PFSK-1 (cell line): ENCODE measurements around the gene TLCD3B.

Source experiments
- FOXP2 ChIP-seq: optimal IDR thresholded peaks from 2 replicates; pipeline ENCODE3; 2011; ENCODE audit warnings: borderline replicate concordance, control low read depth, inconsistent platforms; ENCODE audit not compliant: insufficient read depth; ENCODE audit errors: extremely low read length, extremely low read depth
- POLR2AphosphoS5 ChIP-seq: IDR thresholded peaks from 2 replicates; pipeline ENCODE4 v1.6.1; 2012; ENCODE audit warnings: low read depth, mild to moderate bottlenecking, control low read depth, low read length, moderate library complexity
- SIN3A ChIP-seq: IDR thresholded peaks from 2 replicates; pipeline ENCODE4 v1.6.1; 2012; ENCODE audit warnings: mild to moderate bottlenecking, low read length, moderate library complexity, borderline replicate concordance; ENCODE audit not compliant: insufficient read depth
- TAF1 ChIP-seq: IDR thresholded peaks from 2 replicates; pipeline ENCODE4 v1.6.1; 2012; ENCODE audit warnings: low read length, control low read depth, borderline replicate concordance; ENCODE audit not compliant: insufficient read depth
- TF ChIP-seq, protein P1 (sequence below), 2 experiments: IDR thresholded peaks; 2 replicates each; pipeline versions ENCODE4 v1.6.1 to v1.8.0; 2011 to 2012; ENCODE audit warnings: low read depth in 2 of 2, low read length in 2 of 2, control low read depth in 1 of 2, inconsistent platforms in 1 of 2, mild to moderate bottlenecking in 1 of 2, moderate library complexity in 1 of 2; ENCODE audit not compliant: insufficient read depth in 1 of 2

TLCD3B gene

DNA sequence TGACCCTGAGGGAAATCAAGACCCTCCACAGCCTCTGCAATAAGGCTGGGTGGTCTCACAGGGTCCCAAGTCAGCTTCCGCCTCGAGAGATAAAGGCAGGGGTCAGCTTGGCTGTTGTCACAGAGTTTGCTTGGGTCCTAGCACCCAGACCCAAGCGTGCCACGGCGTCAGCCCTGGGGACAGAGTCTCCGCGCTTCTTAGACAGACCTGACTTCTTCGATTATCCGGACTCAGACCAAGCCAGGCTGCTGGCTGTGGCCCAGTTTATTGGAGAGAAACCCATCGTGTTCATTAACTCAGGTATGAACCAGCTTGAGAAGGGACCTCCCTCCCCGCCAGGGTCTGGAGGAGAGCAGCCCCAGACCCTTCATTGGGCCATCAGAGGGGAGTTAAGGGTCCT lies 7.5 kb downstream of the TLCD3B start:
- no peak for TF ChIP-seq FOXP2
- no peak for TF ChIP-seq TAF1
- TF ChIP-seq SIN3A: no peak
- no peak for TF ChIP-seq POLR2AphosphoS5
- TF ChIP-seq, protein P1, sequence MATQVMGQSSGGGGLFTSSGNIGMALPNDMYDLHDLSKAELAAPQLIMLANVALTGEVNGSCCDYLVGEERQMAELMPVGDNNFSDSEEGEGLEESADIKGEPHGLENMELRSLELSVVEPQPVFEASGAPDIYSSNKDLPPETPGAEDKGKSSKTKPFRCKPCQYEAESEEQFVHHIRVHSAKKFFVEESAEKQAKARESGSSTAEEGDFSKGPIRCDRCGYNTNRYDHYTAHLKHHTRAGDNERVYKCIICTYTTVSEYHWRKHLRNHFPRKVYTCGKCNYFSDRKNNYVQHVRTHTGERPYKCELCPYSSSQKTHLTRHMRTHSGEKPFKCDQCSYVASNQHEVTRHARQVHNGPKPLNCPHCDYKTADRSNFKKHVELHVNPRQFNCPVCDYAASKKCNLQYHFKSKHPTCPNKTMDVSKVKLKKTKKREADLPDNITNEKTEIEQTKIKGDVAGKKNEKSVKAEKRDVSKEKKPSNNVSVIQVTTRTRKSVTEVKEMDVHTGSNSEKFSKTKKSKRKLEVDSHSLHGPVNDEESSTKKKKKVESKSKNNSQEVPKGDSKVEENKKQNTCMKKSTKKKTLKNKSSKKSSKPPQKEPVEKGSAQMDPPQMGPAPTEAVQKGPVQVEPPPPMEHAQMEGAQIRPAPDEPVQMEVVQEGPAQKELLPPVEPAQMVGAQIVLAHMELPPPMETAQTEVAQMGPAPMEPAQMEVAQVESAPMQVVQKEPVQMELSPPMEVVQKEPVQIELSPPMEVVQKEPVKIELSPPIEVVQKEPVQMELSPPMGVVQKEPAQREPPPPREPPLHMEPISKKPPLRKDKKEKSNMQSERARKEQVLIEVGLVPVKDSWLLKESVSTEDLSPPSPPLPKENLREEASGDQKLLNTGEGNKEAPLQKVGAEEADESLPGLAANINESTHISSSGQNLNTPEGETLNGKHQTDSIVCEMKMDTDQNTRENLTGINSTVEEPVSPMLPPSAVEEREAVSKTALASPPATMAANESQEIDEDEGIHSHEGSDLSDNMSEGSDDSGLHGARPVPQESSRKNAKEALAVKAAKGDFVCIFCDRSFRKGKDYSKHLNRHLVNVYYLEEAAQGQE (IDR thresholded peaks at IDR 0.05; ENCODE audit: insufficient read depth in 1 of 2, low read depth in 2 of 2, low read length in 2 of 2): no peak

DNA sequence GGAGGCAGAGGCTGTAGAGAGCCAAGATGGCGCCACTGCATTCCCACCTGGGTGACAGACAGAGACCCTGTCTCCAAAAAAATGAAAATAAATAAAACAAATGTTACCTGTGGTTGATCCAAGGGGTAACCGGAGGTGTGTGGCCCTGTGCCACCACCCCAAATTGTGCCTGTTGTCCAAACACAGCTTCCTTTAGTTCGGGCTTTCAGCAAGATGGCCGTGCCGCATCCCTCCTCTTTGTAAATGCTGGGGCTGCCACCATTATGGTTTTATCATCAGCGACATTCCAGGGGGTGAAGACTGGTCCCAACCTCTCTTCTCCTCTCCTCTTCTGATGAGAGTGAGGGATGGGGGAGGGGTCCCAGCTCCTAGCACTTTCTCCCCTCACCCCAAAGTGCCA lies 8.2 kb downstream of the TLCD3B start, which contains the start of gene C16orf92:
TSS of gene C16orf92 (plus strand) at position 312 of the 400 bp plus-strand sequence. CDS start 143 bp downstream, outside the sequence.
- TF ChIP-seq SIN3A (no peak), POLR2AphosphoS5 (no peak), TAF1 (no peak), FOXP2 (no peak)
- TF ChIP-seq, protein P1 (IDR thresholded peaks at IDR 0.05; ENCODE audit: insufficient read depth in 1 of 2, low read depth in 2 of 2, low read length in 2 of 2): no peak

DNA sequence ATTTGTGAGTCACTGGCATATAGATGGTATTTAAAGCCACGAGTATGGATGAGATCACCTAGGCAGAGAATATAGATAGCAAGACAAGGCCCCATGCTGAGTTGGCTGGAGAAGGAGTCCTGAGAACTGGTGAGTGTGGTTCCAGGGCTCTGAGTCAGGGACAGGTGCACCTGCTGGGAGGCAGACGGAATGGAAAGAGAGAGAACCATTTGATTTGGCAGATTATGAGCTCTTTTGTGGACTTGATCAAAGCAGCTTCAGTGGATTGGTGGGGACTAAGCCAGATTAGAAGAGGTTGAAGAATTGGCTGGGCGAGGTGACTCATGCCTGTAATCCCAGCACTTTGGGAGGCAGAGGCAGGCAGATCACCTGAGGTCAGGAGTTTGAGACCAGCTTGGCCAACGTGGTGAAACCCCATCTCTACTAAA lies 12.3 kb downstream of the TLCD3B start:
- TF ChIP-seq POLR2AphosphoS5: no peak
- TF ChIP-seq SIN3A: no peak
- TF ChIP-seq, protein P1 (IDR thresholded peaks at IDR 0.05; ENCODE audit: insufficient read depth in 1 of 2, low read depth in 2 of 2, low read length in 2 of 2): no peak
- no peak for TF ChIP-seq TAF1
- no peak for TF ChIP-seq FOXP2

DNA sequence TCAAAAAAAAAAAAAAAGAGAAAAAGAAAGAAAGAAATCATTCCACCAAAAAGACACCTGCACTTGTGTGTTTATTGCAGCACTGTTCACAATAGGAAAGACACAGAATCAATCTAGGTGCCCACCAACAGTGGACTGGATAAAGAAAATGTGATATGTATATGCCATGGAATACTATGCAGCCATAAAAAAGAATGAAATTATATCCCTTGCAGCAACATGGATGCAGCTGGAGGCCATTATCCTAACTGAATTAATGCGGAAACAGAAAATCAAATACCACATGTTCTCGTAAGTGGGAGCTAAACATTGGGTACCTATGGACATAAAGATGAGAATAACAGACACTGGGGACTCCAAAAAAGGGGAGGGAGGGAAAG lies 13.8 kb downstream of the TLCD3B start:
- TF ChIP-seq FOXP2 (no peak), SIN3A (no peak), TAF1 (no peak), POLR2AphosphoS5 (no peak)
- TF ChIP-seq, protein P1 (IDR thresholded peaks at IDR 0.05; ENCODE audit: insufficient read depth in 1 of 2, low read depth in 2 of 2, low read length in 2 of 2): no peak
